Nephron progenitor cell (in vitro differentiated cells): ENCODE results near the gene OR5K2.
A peak's percentile ranks its signal among the peaks of the same experiment; 100 is the strongest.

ENCODE experiments used
- DNase-seq: peaks from one replicate; pipeline ENCODE4 v3.0.0; 2021
- H3K27ac Mint-ChIP-seq: 2 replicates; pipeline ENCODE4 v1.8.0; 2021; ENCODE audit warnings: mild to moderate bottlenecking, moderate library complexity, mixed read lengths
- H3K27me3 Mint-ChIP-seq: 2 replicates; pipeline ENCODE4 v1.8.0; 2021; ENCODE audit warnings: mild to moderate bottlenecking, low read depth, mixed read lengths; ENCODE audit not compliant: poor library complexity
- H3K36me3 Mint-ChIP-seq: 2 replicates; pipeline ENCODE4 v1.8.0; 2021; ENCODE audit warnings: low read depth, mixed read lengths
- H3K4me1 Mint-ChIP-seq: 2 replicates; pipeline ENCODE4 v1.8.0; 2021; ENCODE audit warnings: mixed read lengths
- H3K4me3 Mint-ChIP-seq: 2 replicates; pipeline ENCODE4 v1.8.0; 2021; ENCODE audit warnings: mild to moderate bottlenecking, moderate library complexity, mixed read lengths
- H3K9me3 Mint-ChIP-seq: 2 replicates; pipeline ENCODE4 v1.8.0; 2021; ENCODE audit warnings: mild to moderate bottlenecking, moderate library complexity, mixed read lengths
- TF ChIP-seq, protein P1 (sequence below): fragments of 200-600 bp; sonication (generic); IDR thresholded peaks from 2 replicates; pipeline ENCODE4 v1.5.0; 2021; ENCODE audit warnings: antibody characterized with exemption

Gene OR5K2

DNA sequence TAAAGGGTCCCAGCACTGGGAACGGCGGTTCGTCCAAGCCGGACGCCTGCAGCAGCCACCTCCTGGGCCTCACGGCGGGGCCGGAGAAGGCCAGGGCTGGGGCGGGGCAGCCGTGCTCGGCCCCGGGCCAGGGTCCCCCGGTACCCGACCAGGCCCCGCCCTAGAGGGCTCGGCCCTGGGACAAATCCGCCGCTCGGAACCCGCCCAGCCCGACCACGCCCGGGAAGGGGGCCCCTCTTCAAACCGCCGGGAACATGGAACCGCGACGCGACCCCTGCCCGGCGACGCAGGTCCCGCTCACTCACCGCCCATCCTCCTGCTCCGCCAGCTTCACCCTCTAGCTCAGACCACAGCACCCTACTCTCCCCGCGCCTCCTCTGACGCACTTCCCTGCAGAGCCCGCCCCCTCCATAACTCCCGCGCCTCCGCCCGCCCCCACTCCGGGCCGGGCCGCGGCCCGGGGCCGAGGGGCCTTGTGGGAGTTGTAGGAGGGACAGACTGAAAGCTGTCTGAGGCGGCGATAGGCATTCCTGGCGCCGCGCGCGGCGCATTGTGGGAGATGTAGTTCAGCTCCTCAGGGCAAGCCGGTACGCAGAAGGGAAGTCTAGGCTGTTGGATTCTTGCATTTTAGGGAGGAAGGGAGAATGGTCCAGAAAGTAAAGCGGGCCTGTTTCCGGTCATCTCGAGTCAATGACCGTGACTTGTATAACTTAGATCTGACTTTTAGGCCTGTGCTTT is 25.2 kb downstream of the OR5K2 start, which contains the start of gene CLDND1:
Gene CLDND1, minus strand, starts transcription at position 359 of the 738 bp plus-strand sequence. CDS start 1,478 bp downstream, outside the sequence.
- peak; percentile 94 for DNase-seq

DNA sequence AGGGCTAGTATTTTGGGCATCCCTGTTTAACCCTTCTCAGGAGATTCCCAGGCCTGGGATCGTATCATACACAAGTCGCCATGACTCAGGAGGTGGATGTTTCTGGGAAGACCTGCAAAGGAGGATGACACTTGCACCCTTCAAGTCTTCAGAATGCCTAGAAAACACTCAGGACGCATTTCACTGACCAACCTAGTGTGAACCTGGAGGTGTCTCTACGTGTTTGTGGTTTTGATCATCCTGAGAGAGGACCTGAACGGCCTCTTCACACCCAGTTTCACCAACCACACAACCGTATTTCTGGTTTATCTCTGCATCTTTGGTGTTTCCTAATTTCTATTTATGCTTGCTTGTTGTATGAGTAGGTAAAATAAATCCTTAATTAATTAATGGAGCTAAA is 28.0 kb downstream of the OR5K2 start:
- TF ChIP-seq, protein P1, sequence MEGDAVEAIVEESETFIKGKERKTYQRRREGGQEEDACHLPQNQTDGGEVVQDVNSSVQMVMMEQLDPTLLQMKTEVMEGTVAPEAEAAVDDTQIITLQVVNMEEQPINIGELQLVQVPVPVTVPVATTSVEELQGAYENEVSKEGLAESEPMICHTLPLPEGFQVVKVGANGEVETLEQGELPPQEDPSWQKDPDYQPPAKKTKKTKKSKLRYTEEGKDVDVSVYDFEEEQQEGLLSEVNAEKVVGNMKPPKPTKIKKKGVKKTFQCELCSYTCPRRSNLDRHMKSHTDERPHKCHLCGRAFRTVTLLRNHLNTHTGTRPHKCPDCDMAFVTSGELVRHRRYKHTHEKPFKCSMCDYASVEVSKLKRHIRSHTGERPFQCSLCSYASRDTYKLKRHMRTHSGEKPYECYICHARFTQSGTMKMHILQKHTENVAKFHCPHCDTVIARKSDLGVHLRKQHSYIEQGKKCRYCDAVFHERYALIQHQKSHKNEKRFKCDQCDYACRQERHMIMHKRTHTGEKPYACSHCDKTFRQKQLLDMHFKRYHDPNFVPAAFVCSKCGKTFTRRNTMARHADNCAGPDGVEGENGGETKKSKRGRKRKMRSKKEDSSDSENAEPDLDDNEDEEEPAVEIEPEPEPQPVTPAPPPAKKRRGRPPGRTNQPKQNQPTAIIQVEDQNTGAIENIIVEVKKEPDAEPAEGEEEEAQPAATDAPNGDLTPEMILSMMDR = no peak
- no peak overlapping the region for H3K4me3 Mint-ChIP-seq
- H3K36me3 Mint-ChIP-seq = peaks cover 8% of the 10 kb centered on the region
- no peaks in the 10 kb centered on the region for H3K27me3 Mint-ChIP-seq
- no peak overlapping the region for H3K27ac Mint-ChIP-seq
- H3K9me3 Mint-ChIP-seq = no peaks in the 10 kb centered on the region
- DNase-seq = no peak
- peaks cover 33% of the 10 kb centered on the region for H3K4me1 Mint-ChIP-seq

More for the DNA sequence above, 25.2 kb downstream of the OR5K2 start, which contains the start of gene CLDND1:
- H3K27me3 Mint-ChIP-seq = no peaks in the 10 kb centered on the region
- H3K4me3 Mint-ChIP-seq = peak within 1 kb of the TSS; percentile 94
- H3K27ac Mint-ChIP-seq = peak within 1 kb of the TSS; percentile 99
- H3K4me1 Mint-ChIP-seq = peaks cover 30% of the 10 kb centered on the region
- no peaks in the 10 kb centered on the region for H3K9me3 Mint-ChIP-seq
- TF ChIP-seq, protein P1 = no peak
- H3K36me3 Mint-ChIP-seq = peaks cover 33% of the 10 kb centered on the region

DNA sequence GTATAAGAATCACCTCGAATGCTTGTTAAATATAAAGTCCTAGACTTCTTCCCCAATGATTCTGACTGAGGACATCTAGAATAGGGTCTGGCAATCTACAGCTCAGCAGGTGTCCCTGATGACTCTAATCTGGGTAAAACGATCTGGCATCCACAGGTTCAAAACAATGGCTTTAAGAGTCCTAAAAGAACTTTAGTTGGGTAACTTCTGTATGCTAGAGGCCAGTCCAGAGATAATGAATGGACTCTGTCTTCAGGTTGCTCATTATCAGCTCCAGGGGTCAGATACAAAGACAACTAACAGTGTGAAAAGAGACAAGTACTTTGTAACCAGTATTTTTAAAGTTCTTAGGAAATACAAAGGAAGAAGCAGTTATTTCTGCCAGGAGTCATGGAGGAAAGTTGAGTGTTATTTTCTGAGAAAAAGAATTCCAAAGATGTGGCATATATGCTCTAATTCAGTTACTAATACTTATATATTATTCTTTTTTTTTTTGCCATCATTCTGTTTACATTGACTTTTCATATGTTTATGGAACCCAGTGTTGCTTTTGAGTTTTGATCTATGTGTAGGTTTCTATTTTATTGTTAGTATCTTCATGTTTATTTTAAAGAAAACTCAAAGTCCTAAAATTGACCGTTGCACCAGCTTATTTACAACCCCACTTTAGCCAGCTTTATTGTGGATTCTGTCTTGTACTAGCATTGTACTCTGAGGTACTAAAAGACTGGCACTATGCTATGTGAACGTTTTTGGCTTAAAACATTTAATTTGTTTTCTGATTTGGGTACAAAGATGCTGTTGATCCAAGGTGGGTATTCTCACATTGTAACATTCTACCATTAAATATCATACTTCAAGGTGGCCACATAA is 31.2 kb downstream of the OR5K2 start:
- Mint-ChIP-seq H3K27ac (no peak overlapping the region), H3K27me3 (no peaks in the 10 kb centered on the region), H3K36me3 (no peaks in the 10 kb centered on the region), H3K4me1 (peaks cover 17% of the 10 kb centered on the region), H3K4me3 (no peak overlapping the region), H3K9me3 (no peaks in the 10 kb centered on the region)
- no peak for DNase-seq
- TF ChIP-seq, protein P1 = no peak

DNA sequence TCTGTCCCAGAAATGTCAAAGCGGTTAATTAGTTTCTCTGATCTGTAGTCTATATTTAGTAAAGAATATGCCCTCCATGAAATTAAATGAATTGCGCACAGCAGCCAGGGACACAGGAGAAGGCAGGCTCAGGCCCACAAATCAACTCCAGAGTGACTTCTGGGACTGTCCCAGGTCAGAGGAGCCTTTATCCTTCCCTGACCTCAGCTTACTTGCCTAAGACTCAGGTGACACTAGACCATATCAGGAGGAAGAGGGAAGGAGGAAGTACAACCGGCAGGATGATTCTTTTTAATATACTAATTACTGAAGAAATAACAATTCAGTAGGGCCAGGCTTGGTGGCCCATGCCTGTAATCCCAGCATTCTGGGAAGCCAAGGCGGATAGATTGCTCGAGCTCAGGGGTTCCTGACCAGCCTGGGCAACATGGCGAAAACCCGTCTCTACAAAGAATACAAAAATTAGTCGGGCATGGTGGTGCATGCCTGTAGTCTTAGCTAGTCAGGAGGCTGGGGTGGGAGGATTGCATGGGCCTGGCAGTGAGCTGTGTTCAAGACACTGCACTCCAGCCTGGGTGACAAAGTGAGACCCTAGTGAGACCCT is 32.5 kb downstream of the OR5K2 start:
- Mint-ChIP-seq H3K9me3 (no peaks in the 10 kb centered on the region), H3K4me3 (no peak overlapping the region), H3K27me3 (no peaks in the 10 kb centered on the region), H3K4me1 (peaks cover 17% of the 10 kb centered on the region), H3K36me3 (no peaks in the 10 kb centered on the region), H3K27ac (no peak overlapping the region)
- TF ChIP-seq, protein P1 = no peak
- no peak for DNase-seq

DNA sequence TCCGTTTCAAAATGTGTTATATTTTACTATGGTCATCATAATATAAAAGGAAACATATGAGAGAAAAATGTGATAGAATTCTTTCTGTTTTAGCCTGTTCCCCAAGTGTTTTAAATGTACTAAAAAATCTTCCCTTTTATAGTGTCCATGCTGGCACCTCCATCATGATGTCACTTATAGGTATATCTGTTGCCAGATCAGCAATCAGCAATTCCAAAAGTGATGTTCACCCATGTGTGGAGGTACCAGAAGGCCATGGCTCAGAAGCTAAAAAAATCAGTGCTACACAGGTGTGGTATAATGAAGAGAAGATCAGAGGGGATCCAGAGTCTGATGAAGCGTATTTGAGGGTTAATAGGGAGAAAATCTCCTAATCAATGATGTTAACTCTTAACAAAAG is 33.2 kb downstream of the OR5K2 start:
- Mint-ChIP-seq H3K27me3 (no peaks in the 10 kb centered on the region), H3K4me1 (peaks cover 17% of the 10 kb centered on the region), H3K27ac (no peak overlapping the region), H3K36me3 (no peaks in the 10 kb centered on the region), H3K9me3 (no peaks in the 10 kb centered on the region), H3K4me3 (no peak overlapping the region)
- no peak for DNase-seq
- TF ChIP-seq, protein P1 = no peak
